ENCODE data around the gene RFX7. TPM values are rescaled to one million over a fixed set of nuclear protein-coding genes. Genes with fewer than 3 reads are reported as not detected.
A peak's percentile ranks its signal among the peaks of the same experiment; 100 is the strongest.

Gene RFX7
- total RNA-seq, 1 donor from 2014 or later, result 3.2 TPM

- FAIRE-seq, result no peak
These were observed 155.3 kb downstream of the RFX7 start for GRCh38 chr15:56088389-56088788.

GRCh38 chr15:56086566-56086965 lies 157.1 kb downstream of the RFX7 start:
- no peak for DNase-seq (ENCODE audit: low read depth)
- no peak for FAIRE-seq
- TF ChIP-seq CTCF (IDR thresholded peaks at IDR 0.05; ENCODE audit: insufficient read depth, low read length, severe bottlenecking), result no peak
- Histone ChIP-seq H3K36me3 (ENCODE audit: control insufficient read depth, insufficient read depth, low read length) (no peaks in the 10 kb centered on the region), H3K4me3 (ENCODE audit: low read depth, low read length) (no peak overlapping the region), H3K27me3 (ENCODE audit: control insufficient read depth, insufficient read depth, low read length) (no peaks in the 10 kb centered on the region)

More at GRCh38 chr15:56088389-56088788, 155.3 kb downstream of the RFX7 start:
- no peak for DNase-seq (ENCODE audit: low read depth)
- no peak overlapping the region for H3K4me3 ChIP-seq (ENCODE audit: low read depth, low read length)
- no peaks in the 10 kb centered on the region for H3K27me3 ChIP-seq (ENCODE audit: control insufficient read depth, insufficient read depth, low read length)
- H3K36me3 ChIP-seq (ENCODE audit: control insufficient read depth, insufficient read depth, low read length), result peaks cover under 1% of the 10 kb centered on the region
- no peak for TF ChIP-seq CTCF (IDR thresholded peaks at IDR 0.05; ENCODE audit: insufficient read depth, low read length, severe bottlenecking)

- H3K4me3 ChIP-seq (ENCODE audit: low read depth, low read length), result no peak overlapping the region
- no peaks in the 10 kb centered on the region for H3K27me3 ChIP-seq (ENCODE audit: control insufficient read depth, insufficient read depth, low read length)
- no peaks in the 10 kb centered on the region for H3K36me3 ChIP-seq (ENCODE audit: control insufficient read depth, insufficient read depth, low read length)
- no peak for FAIRE-seq
- DNase-seq (ENCODE audit: low read depth), result peak; percentile 80
- no peak for TF ChIP-seq CTCF (IDR thresholded peaks at IDR 0.05; ENCODE audit: insufficient read depth, low read length, severe bottlenecking)
These were observed 161.4 kb downstream of the RFX7 start for GRCh38 chr15:56082263-56082761.

- no peak for FAIRE-seq
- H3K36me3 ChIP-seq (ENCODE audit: control insufficient read depth, insufficient read depth, low read length), result no peaks in the 10 kb centered on the region
- DNase-seq (ENCODE audit: low read depth), result no peak
- no peak overlapping the region for H3K4me3 ChIP-seq (ENCODE audit: low read depth, low read length)
- no peak for TF ChIP-seq CTCF (IDR thresholded peaks at IDR 0.05; ENCODE audit: insufficient read depth, low read length, severe bottlenecking)
- no peaks in the 10 kb centered on the region for H3K27me3 ChIP-seq (ENCODE audit: control insufficient read depth, insufficient read depth, low read length)
These were observed 166.6 kb downstream of the RFX7 start for GRCh38 chr15:56077081-56077480.

DNA sequence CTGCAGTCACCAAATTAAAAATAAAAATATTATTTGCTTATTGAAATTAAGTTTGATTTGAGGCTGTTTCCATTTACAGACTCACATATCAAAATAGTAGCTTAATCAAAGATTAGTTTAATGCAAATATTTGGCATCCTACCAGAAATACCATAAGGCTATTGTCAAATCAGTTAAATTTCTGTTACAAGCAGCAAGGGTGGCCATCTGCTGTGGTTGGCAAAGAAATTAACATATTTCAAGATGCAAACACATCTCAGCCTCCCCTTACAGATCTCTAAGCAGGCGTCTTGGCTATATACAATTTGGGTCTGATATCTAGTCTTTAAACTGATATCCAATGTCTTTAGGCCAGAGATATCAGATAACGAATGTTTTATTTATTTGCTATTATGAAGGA lies 167.0 kb downstream of the RFX7 start:
- no peak overlapping the region for H3K4me3 ChIP-seq (ENCODE audit: low read depth, low read length)
- no peaks in the 10 kb centered on the region for H3K27me3 ChIP-seq (ENCODE audit: control insufficient read depth, insufficient read depth, low read length)
- TF ChIP-seq CTCF (IDR thresholded peaks at IDR 0.05; ENCODE audit: insufficient read depth, low read length, severe bottlenecking), result no peak
- DNase-seq (ENCODE audit: low read depth) (no peak), FAIRE-seq (no peak)
- H3K36me3 ChIP-seq (ENCODE audit: control insufficient read depth, insufficient read depth, low read length), result no peaks in the 10 kb centered on the region

Data from bronchial epithelial cell (primary cell).